K562 (cell line): ENCODE data around the gene UBASH3A.

ENCODE experiments used
- EGR1 ChIP-seq: fragments of 450-650 bp; conservative IDR thresholded peaks from 2 replicates; pipeline ENCODE4 v1.6.1; 2017; ENCODE audit warnings: mild to moderate bottlenecking
- EP300 ChIP-seq: IDR thresholded peaks from 2 replicates; pipeline ENCODE4 v1.6.1; 2012; ENCODE audit warnings: low read length, improper control_type of control experiment
- NR2C1 ChIP-seq, 2 experiments: fragments of 450-650 bp; IDR thresholded peaks; 2 replicates each; pipeline ENCODE4 v1.6.1; 2017; ENCODE audit warnings: mild to moderate bottlenecking in 2 of 2, antibody characterized with exemption in 1 of 2, inconsistent platforms in 1 of 2, missing compliant biosample characterization in 1 of 2, missing genetic modification characterization in 1 of 2
- SP1 ChIP-seq: sonication (generic); formaldehyde crosslinking; IDR thresholded peaks from 2 replicates; pipeline ENCODE4 v1.8.1; 2022; ENCODE audit warnings: mild to moderate bottlenecking, missing genetic modification reagents
- ZNF583 ChIP-seq: fragments of 250-450 bp; sonication (Bioruptor Pico); IDR thresholded peaks from 2 replicates; pipeline ENCODE4 v1.4.0; 2020
- ZNF717 ChIP-seq: fragments of 250-450 bp; sonication (Bioruptor Pico); IDR thresholded peaks from 2 replicates; pipeline ENCODE4 v1.5.0; 2021
- TF ChIP-seq, protein P1 (sequence below): sonication (generic); formaldehyde crosslinking; IDR thresholded peaks from 2 replicates; pipeline ENCODE4 v1.8.1; 2022; ENCODE audit warnings: missing genetic modification reagents
- TF ChIP-seq, protein P2 (sequence below), 2 experiments: fragments of 450-650 bp in 1 of 2; sonication (generic) in 1 of 2; formaldehyde crosslinking in 1 of 2; IDR thresholded peaks in 1 of 2; conservative IDR thresholded peaks in 1 of 2; 2 replicates each; pipeline versions ENCODE4 v1.6.1 to v1.8.1; 2016 to 2023; ENCODE audit warnings: mild to moderate bottlenecking in 2 of 2, moderate library complexity in 2 of 2, inconsistent platforms in 1 of 2, missing genetic modification reagents in 1 of 2
- TF ChIP-seq, protein P3 (sequence below), 3 experiments: IDR thresholded peaks in 2 of 3; conservative IDR thresholded peaks in 1 of 3; 2 replicates each; pipeline ENCODE4 v1.5.1; 2011 to 2012; ENCODE audit warnings: low read length in 3 of 3, mild to moderate bottlenecking in 3 of 3, control low read depth in 2 of 3, improper control_type of control experiment in 1 of 3, inconsistent platforms in 1 of 3, low read depth in 1 of 3, mixed read lengths in 1 of 3, moderate library complexity in 1 of 3; ENCODE audit not compliant: insufficient read depth in 2 of 3
- TF ChIP-seq, protein P4 (sequence below): sonication (generic); formaldehyde crosslinking; IDR thresholded peaks from 2 replicates; pipeline ENCODE4 v1.9.0; 2022; ENCODE audit warnings: mild to moderate bottlenecking, missing genetic modification reagents
- TF ChIP-seq, protein P5 (sequence below): IDR thresholded peaks from 2 replicates; pipeline ENCODE4 v1.6.1; 2012; ENCODE audit warnings: low read depth, low read length, improper control_type of control experiment, borderline replicate concordance

DNA sequence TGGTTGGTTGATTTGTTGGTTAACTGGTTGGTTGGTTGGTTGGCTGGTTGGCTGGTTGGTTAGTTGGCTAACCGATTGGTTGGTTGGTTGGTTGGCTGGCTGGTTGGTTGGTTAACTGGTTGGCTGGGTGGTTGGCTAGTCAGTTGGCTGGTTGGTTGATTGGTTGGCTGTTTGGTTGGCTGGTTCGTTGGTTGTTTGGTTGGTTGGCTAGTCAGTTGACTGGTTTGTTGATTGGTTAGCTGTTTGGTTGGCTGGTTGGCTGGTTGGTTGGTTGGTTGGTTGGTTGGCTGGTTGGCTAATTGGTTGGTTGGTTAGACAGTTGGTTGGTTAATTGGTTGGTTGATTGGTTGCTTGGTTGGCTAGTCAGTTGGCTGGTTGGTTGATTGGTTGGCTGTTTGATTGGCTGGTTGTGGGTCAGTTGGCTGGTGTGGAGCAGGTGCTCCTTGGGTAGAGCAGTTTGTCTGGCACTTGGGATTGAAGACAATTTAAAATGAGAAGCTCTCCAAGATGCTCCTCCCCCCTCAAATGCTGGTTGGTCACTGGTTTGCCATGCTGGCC, 85.4 kb downstream of the UBASH3A start:
- TF ChIP-seq, protein P1, sequence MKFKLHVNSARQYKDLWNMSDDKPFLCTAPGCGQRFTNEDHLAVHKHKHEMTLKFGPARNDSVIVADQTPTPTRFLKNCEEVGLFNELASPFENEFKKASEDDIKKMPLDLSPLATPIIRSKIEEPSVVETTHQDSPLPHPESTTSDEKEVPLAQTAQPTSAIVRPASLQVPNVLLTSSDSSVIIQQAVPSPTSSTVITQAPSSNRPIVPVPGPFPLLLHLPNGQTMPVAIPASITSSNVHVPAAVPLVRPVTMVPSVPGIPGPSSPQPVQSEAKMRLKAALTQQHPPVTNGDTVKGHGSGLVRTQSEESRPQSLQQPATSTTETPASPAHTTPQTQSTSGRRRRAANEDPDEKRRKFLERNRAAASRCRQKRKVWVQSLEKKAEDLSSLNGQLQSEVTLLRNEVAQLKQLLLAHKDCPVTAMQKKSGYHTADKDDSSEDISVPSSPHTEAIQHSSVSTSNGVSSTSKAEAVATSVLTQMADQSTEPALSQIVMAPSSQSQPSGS, result no peak
- TF ChIP-seq, protein P2, sequence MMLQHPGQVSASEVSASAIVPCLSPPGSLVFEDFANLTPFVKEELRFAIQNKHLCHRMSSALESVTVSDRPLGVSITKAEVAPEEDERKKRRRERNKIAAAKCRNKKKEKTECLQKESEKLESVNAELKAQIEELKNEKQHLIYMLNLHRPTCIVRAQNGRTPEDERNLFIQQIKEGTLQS (IDR thresholded peaks at IDR 0.05), result no peak
- TF ChIP-seq, protein P2 (CRISPR knock-in tag; conservative IDR thresholded peaks at IDR 0.05), result no peak
- TF ChIP-seq EP300 (no peak), NR2C1 (IDR thresholded peaks at IDR 0.05) (no peak), NR2C1 (tag; IDR thresholded peaks at IDR 0.05) (no peak), SP1 (CRISPR knock-in tag) (no peak), ZNF717 (CRISPR knock-in tag) (no peak), EGR1 (no peak), ZNF583 (CRISPR knock-in tag) (no peak)
- TF ChIP-seq, protein P3, sequence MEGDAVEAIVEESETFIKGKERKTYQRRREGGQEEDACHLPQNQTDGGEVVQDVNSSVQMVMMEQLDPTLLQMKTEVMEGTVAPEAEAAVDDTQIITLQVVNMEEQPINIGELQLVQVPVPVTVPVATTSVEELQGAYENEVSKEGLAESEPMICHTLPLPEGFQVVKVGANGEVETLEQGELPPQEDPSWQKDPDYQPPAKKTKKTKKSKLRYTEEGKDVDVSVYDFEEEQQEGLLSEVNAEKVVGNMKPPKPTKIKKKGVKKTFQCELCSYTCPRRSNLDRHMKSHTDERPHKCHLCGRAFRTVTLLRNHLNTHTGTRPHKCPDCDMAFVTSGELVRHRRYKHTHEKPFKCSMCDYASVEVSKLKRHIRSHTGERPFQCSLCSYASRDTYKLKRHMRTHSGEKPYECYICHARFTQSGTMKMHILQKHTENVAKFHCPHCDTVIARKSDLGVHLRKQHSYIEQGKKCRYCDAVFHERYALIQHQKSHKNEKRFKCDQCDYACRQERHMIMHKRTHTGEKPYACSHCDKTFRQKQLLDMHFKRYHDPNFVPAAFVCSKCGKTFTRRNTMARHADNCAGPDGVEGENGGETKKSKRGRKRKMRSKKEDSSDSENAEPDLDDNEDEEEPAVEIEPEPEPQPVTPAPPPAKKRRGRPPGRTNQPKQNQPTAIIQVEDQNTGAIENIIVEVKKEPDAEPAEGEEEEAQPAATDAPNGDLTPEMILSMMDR (IDR thresholded peaks at IDR 0.05 in 2 of 3, conservative IDR thresholded peaks at IDR 0.05 in 1 of 3; ENCODE audit: insufficient read depth in 2 of 3, low read depth in 1 of 3, low read length in 3 of 3), result no peak
- TF ChIP-seq, protein P4, sequence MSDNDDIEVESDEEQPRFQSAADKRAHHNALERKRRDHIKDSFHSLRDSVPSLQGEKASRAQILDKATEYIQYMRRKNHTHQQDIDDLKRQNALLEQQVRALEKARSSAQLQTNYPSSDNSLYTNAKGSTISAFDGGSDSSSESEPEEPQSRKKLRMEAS (CRISPR knock-in tag), result no peak
- TF ChIP-seq, protein P5, sequence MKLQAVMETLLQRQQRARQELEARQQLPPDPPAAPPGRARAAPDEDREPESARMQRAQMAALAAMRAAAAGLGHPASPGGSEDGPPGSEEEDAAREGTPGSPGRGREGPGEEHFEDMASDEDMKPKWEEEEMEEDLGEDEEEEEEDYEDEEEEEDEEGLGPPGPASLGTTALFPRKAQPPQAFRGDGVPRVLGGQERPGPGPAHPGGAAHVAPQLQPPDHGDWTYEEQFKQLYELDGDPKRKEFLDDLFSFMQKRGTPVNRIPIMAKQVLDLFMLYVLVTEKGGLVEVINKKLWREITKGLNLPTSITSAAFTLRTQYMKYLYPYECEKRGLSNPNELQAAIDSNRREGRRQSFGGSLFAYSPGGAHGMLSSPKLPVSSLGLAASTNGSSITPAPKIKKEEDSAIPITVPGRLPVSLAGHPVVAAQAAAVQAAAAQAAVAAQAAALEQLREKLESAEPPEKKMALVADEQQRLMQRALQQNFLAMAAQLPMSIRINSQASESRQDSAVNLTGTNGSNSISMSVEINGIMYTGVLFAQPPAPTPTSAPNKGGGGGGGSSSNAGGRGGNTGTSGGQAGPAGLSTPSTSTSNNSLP, result no peak
